GM21423 (cell line): ENCODE measurements around the gene CLIC4.
"Not testable (repeated sequence)": the region's sequence is repeated elsewhere in the genome, so short reads cannot be mapped to it uniquely, and the experiment has no call there.

Experiments
- ATAC-seq: cut with Tn5 transposase; IDR thresholded peaks from one replicate; pipeline ENCODE4 v1.9.1; 2021; ENCODE audit warnings: mild to moderate bottlenecking, moderate library complexity; ENCODE audit not compliant: unreplicated experiment

Gene CLIC4

DNA sequence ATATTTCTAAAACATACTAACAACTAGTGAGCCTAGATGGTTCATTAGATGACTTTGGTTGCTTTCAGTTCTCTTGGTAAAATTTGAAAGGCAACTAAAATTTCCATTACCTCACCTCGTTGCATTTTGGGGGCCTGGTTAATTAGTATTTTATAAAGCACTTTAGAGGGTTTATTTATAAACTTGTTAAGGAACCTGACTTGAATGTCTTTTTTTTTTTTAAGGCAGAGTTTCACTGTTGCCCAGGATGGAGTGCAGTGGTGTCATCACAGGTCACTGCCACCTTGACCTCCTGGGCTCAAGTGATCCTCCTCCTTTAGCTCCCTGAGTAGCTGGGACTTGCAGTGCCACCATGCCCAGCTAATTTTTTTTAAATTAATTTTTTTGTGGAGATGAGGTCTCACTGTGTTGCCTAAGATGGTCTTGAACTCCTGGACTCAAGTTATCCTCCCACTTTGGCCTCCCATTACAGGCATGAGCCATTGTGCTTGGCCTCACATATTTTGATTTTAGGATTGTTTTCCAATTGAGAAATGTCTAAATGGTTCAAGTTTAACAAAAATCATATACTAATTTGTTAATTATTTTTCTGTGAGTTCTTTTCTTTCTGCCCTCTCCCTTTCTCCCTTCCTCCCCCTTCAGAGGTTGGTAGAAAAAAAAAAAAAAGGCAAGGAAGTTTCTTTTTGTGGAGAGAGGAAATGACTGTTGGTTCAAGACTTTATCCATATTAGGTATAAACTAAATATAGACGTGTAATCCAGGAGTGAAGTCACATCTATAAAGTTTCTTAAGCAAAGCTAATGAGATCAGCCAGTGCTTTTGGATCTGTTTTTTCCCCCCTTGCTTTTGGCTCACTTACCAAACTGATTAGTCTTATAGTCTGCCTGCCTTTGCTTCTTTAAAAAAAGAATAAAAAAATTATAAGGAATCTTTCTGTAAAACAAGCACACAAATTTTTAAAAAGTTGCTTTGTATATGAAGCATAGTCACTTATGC lies 24.7 kb downstream of the CLIC4 start:
- no peak for ATAC-seq

DNA sequence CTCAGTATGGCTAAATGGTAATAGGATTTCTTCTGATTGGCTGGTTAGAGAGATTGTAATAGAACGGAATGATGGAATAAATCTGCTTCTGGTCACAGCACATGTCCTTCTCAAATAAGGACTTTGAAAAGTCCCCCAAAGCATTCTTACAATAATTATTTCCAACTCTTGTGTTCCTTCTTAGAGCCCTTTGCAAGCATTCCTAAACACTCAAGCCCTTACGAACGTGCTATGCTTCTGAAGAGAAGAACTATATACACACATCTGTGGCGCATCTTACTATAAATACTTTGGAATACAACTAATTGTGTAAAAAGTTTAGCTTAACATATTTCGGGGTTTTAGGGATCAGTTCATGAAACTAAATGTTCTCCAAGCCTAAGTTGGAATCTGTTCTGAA lies 25.6 kb downstream of the CLIC4 start:
- no peak for ATAC-seq

DNA sequence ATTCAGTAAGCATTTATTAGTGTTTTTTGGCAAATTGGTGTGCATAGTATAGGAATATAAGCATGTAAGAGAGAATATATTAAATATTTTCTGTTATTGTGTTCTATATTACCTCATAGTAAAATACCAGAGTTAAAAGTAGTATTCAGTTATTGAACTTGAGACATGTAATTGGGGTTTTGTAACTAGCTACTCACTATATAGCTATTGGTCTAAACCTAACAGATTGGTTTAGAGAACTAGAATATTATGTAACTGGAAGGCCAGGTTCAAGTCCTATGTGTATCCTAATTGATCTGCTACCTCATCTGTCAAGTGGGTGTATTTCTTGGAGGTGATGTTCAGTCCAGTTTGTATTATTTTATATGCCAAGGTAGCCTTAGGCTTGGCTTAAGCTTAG lies 26.3 kb downstream of the CLIC4 start:
- ATAC-seq: no peak

DNA sequence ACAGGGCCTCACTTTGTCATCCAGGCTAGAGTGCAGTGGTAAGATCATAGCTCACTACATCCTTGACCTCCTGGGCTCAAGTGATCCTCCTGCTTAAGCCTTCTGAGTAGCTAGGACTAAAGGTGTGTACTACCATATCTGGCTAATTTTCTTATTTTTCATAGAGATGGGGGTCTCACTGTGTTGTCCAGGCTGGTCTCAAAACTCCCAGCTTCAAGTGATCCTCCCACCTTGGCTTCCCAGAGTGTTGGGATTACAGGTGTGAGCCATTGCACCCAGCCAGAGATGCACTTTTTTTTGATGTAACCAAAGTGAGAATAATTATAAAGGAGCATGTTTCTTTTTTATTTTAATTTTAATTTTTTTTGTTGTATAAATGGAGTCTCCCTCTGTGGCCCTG lies 28.4 kb downstream of the CLIC4 start:
- no peak for ATAC-seq

DNA sequence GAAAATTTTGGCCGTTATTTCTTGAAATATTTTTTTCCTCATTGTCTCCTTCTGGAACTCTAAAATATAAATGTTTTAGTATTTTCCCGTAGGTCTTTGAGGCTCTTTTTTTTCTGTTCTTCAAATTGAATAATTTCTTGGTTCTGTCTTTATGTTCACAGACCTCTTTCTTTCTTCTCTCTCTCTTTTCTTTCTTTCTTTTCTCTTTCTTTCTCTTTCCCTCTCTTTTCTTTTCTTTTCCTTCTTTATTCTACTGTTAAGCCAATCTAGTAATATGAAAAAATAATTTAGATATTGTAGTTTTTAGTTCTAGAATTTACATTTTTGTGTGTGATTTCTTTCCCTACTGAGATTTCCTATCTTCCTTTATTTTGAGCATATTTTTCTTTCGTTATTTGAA lies 30.1 kb downstream of the CLIC4 start:
- no peak for ATAC-seq

DNA sequence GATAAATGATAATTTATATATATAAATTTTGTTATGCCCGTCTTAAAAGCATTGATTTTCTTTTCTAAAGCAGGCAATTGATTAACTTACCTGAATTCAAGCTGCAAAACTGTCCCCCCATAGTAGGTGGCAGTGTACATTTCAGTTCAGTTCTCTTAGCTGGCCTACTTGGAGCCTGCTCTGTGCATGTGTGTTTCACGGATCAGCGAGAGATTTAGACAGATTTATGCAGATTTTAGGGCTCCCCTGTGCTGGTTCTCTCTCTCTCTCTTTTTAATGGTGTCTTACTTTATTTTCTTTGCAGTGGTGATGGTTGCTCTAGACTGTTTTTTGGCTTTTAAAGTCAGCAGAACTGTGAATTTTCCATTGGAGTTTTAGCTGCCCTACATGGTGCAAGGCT lies 30.7 kb downstream of the CLIC4 start:
- ATAC-seq: no peak

DNA sequence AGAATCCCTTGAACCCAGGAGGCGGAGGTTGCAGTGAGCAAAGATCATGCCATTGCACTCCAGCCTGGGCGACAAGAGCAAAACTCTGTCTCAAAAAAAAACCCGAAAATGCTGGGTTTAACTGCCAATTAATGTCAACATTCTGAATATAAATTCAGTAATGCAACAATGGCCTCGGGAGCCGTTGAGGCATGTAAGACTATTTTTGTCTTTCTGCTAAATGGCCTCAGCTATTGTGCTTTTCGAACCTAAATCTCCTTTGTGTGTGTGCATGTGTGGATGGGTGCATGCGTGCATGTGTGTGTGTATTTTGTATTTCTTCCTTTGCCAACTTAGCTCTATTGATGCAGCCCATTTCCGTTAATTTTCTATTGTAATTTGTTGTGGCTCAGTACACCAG lies 31.6 kb downstream of the CLIC4 start:
- ATAC-seq: no peak

DNA sequence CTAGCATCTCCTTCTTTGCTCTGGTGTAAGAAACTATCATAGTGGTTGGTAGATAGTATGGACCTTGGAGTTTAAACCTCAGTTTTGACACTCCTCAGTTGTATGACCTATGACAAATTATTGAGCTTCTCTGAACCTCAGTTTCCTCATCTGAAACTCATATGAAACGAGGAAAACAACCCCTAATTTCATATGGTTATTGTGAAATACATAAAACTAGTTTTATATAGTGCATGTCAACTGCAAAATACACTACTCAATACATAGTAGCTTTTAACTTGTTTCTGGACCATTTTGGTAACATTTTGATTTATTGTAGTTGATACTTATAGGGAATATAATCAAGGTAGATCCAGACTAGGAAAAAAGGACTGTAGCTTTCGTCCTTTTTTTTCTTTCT lies 32.9 kb downstream of the CLIC4 start:
- ATAC-seq: no peak

DNA sequence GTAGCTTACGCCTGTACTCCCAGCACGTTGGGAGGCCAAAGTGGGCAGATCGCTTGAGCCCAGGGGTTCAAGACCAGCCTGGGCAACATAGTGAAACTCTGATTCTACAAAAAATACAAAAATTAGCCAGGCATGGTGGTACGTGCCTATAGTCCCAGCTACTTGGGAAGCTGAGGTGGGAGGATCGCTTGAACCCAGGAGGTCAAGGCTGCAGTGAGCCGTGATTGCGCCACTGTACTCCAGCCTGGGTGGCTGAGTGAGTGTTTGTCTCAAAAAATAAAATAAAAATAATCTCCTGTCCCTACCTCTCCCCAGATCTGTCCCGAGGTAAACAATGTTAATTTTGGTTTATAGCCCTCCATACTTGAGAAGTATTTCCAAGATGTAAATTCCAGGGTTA lies 34.0 kb downstream of the CLIC4 start:
- ATAC-seq: not testable (repeated sequence)

DNA sequence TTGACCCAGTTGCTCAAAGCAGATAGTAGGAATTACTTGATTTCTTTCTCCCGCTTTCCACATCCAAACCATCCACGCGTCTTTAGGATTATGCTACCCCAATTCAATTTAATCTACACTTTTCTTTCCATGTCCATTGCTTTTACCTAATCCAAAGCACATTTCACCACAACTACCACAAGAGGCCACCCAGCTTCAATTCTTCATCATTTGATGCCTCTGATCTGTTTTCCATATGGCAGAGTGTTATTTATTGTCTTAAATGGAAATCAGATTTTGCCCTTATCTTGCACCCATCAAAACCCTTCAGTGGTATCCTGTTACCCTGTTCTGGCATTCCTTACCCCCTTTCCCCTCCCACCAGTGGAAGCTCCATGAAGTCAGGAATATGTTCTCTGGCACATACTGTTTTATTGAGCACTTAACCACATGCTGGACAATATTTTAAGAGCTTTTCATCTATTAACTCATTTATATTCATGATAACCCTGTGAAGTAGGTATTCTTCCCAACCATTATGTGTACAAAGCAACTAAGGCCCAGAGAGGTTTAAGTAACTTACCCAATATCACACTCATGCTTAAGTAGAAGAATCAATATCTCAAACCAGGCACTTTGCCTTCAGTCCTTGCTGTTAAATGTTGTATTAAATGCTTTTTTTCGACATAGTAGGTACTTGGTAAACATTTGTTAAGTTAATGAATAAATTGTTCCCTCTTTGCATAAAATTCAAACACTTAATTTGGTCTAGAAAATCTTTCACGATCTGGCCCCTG lies 34.6 kb downstream of the CLIC4 start:
- ATAC-seq: no peak

DNA sequence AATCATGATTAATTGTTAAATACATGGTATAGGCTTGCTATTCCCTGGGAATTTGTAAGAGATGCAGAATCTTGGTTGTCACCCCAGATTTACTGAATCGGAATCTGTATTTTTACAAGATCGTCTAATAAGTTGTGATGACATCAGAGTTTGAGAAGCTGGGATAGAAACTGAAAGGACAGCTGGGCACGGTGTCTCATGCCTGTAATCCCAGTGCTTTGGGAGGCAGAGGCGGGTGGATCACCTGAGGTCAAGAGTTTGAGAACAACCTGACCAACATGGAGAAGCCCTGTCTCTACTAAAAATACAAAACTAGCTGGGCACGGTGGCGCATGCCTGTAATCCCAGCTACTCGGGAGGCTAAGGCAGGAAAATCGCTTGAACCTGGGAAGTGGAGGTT lies 35.4 kb downstream of the CLIC4 start:
- ATAC-seq: not testable (repeated sequence)

DNA sequence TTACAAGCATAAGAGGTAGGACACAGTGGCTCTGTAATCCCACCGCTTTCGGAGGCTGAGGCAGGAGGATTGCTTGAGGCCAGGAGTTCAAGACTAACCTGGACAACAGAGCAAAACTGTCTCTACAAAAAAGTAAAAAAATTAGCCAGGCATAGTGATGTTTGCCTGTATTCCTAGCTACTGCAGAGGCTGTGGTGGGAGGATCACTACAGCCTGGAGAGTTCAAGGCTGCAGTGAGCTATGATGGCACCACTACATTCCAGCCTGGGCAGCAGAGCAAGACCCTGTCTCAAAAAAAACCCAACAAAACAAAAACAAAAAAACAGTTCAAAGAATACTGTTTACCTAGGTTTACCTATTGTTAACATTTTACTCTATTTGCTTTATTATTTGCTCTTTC lies 37.4 kb downstream of the CLIC4 start:
- ATAC-seq: no peak

DNA sequence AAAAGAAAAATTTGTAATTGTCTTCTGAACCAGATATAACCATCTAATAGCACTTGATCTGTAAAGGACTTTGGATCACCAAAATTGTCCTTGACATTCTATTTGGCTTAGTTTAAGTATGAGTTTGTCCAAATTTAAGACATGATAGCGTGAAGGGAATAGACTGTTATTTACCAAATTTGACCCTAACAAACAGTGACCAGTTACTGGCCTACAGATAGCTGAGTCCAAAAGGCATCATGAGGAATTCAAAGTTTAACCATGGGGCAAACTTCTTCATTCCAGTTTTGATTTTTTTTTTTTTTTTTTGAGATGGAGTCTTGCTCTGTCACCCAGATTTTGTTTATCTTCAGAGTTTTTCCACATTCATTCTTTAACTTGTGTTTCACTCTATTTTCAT lies 38.5 kb downstream of the CLIC4 start:
- no peak for ATAC-seq

DNA sequence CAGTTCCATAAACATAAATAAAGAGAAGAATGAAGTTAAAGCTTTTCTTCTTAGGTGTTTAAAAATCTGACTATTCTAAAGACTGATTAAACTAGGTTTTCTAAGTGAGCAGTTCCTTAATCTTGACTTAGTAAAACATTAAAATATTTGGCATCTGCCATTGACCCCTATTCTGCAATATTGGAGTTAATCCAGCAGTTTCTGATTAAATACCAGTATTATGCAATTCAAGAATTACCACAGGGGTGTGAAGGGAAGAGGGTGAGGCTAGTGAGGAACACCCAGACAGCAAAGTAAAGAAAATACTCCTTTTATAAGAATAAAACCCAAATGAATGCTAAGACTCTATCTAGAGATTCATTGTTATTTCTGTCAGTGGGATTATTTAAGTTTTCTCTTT lies 40.9 kb downstream of the CLIC4 start:
- ATAC-seq: no peak

DNA sequence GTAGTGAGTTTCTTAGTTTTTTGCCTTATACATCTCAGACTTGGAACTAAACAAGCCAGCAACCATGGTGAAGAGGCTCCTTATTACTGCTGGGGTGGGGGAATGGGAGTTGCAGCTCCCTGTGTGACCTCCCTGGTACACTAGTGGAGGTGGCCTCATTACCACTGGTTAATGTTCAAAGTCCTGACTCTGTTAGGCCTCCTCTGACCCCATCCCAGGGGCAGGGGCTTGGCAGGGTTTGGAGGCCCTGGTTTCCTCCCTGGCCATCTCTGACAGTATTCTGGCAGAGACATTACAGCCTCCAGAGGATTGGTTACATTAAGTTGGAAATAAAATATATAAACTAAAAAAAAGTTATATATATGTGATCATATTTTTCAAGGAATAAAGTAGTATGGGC lies 45.2 kb downstream of the CLIC4 start:
- no peak for ATAC-seq

DNA sequence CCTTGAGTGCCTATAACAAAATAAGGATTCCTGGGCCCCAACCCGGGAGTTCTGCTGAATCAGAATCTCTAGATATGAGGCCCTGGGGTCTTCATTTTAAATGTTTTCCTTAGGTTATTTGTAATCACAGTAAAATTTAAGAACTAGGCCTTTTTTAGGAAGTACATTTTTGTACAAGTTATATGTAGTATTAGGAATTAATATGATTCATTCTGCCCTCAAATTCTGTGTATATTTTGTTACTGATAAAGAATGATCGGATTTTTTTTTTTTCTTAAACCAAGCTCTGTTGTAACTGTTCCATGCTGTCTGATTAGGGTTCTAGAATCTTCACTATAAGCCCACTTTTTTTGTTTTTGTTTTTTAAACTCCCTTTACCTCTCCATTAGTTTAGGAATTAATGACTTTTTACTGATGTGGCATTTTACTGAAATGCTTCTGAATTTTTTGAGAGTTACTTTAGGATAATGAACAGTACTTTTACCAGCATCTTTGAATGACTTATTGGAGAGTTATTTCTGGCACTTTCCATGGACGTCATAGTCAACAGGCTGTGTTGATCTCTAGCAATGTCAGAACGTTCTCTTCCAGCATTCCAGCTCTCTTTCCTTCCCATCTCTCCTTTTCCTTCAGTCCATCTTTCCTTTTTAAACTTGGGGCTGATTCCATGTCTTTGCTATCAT lies 48.3 kb downstream of the CLIC4 start:
- no peak for ATAC-seq

DNA sequence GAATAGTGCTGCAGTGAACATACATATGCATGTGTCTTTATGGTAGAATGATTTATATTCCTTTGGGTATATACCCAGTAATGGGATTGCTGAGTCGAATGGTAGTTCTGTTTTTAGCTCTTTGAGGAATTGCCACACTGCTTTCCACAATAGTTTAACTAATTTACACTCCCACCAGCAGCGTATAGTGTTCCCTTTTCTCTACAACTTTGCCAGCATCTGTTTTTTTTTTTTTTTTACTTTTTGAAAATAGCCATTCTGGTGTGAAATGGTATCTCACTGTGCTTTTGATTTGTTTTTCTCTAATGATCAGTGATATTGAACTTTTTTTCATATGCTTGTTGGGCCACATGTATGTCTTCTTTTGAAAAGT lies 48.9 kb downstream of the CLIC4 start:
- not testable (repeated sequence) for ATAC-seq

DNA sequence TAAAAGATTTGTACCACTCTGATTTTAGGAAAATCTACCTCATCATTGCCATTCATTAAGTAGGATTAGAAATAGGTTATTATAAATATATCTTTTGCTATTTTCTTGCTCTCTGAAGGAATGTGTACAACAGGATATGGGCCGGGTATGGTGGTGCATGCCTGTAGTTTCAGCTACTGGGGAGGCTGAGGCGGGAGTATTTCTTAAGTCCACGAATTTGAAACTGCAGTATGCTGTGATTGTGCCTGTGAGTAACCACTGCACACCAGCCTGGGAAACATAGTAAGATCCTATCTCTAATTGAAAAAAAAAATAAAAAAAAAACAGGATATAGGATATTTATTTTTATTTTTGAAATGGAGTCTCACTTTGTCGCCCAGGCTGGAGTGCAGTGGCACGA lies 50.0 kb downstream of the CLIC4 start:
- ATAC-seq: no peak

DNA sequence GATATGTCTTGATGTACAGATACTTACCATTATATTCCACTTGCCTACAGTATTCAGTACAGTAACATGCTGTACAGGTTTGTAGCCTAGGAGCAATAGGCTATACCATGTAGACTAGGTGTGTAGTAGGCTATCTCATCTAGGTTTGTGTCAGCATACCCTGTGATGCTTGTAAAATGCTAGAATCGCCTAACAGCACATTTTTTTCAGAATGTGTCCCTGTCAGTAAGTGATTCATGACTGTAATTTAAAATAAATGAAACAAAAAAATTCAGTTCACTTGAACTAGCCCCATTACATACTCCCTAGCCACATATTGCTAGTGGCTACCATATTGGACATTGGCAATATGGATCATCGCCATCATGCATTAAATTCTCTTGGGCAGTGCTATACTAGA lies 51.3 kb downstream of the CLIC4 start:
- ATAC-seq: no peak

DNA sequence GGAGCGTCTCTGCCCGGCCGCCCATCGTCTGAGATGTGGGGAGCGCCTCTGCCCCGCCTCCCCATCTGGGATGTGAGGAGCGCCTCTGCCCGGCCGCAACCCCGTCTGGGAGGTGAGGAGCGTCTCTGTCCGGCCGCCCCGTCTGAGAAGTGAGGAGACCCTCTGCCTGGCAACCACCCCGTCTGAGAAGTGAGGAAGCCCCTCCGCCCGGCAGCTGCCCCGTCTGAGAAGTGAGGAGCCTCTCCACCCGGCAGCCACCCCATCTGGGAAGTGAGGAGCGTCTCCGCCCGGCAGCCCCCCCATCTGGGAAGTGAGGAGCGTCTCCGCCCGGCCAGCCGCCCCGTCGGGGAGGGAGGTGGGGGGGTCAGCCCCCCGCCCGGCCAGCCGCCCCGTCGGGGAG lies 54.0 kb downstream of the CLIC4 start:
- ATAC-seq: not testable (repeated sequence)

DNA sequence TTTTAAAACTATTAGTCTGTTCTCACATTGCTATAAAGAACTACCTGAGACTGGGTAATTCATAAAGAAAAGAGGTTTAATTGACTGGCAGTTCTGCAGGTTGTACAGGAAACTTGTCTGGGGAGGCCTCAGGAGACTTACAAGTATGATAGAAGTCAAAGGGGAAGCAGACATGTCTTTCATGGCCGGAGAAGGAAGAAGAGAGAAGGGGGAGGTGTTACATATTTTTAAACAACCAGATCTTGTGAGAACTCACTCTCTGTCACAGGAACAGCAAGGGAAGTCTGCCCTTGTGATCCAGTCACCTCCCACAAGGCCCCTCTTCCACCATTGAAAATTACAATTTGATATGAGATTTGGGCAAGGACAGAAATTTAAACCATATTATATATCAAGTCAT lies 55.9 kb downstream of the CLIC4 start:
- no peak for ATAC-seq

DNA sequence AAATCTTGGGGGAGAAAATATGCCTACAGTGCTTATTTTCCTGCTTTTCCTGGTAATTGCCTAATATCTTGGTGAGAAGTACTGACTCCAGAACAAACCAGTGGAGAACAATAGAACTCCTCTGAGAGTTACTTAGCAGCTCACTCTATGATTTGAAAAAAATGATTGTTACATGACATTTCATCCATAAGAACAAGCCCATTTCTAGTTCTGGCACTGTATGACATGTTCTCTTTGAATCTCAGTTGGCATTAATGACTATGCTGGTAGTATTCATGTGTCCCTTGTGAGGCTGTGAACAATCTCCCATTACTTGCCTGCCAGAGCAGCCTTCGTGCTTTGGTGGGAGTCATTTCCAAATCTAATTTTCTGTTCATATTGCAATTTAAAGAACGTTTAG lies 58.0 kb downstream of the CLIC4 start:
- ATAC-seq: no peak
